GM11168 (cell line): ENCODE data around the gene C13orf42.
"Not testable (repeated sequence)": the region's sequence is repeated elsewhere in the genome, so short reads cannot be mapped to it uniquely, and the experiment has no call there.

ENCODE experiments used
- in situ Hi-C: fragments of 300-500 bp; cut with MboI; formaldehyde crosslinking; loops from one replicate; pipeline ENCODE4 v1.12.0; 2022; ENCODE audit warnings: low sequenced_read_pairs; ENCODE audit not compliant: unreplicated experiment

C13orf42 gene

DNA sequence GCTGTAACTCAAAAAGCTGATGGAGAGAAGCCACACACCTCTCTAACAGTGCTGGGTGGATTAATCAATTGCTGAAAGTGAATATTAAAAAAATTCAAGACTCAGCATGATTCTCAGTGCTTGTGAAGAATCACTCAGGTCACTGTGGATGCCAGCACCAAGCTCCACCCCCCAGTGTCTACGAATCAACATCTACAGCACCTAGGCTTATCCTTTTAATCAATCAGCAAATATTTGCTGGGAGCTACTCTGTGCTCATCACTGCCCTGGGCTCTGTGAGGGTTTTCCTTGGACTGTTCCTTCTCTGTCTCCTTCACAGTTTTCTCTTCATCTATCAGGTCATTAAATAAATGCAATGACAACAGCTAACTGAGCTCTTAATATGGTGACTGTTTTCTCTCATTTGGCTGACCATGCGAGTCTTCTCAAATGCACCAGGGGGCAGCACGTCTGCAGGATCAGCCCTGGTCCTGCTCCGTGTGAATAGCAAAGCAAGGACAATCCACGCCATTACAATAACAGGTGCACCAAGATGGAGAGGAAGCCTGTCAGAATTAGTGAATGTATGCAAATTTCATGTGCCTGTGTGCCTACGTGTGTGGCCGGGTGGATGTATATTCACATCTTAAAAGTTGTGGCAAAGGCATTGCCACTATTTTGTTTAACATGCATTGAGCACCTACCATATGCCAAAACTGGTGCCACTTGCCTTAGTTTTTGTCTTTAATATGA lies 14.6 kb upstream of the C13orf42 start:
- in situ Hi-C loops = loop anchor here (25.0 kb wide), 1 partner anchor 162 kb away; no protein-coding TSS in a partner anchor

DNA sequence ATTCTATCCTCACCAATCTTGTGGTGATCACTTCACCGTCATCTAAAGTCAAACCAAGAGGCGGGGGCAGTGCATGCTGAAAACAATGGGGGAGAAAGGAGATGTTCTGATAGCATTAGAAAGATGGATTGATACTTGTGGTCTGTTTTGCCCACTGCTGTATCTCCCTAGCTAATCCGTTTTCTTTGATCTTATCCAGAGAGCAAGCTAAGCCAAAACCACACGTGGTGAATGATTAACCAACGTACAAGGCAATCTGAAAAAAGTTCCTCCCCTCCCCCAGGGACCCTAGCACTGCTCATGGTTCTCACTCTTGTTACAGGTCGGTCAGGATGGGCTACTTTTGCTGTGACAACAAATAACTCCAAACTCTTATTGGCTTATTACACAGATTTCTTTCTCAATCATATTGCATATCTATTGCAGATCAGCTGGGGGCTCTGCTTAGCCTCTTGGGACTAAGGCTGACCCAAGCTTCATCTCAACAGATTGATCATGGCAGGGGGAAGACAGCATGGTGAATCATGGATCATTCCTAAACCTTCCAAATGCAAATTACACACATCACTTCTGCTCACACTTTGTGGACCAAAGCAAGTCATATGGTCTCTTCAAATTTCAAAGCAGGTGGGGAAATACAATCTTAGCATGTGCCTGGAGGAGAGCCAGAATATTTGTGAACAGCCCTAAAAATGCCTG lies 11.9 kb upstream of the C13orf42 start:
- in situ Hi-C loops = no loop called here

DNA sequence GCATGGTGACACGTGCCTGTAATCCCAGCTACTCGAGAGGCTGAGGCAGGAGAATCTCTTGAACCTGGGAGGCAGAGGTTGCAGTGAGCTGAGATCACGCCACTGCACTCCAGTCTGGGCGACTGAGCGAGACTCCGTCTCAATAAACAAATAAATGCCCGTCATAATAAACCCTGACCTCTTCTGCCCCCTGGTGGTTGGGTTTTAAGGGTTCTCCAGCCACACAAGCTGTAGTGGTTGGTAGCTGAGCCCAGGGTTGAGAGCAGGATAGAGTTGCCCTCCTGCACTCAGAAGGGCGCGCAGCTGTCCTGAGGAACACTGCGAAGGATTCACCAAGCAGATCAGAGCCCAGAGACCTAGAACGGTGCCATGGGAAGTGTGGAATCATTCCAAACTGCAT lies 9.8 kb upstream of the C13orf42 start:
- in situ Hi-C loops = not testable (repeated sequence)

- in situ Hi-C loops = no loop called here
Measured at GRCh38 chr13:51118809-51119431, 7.8 kb upstream of the C13orf42 start.

GRCh38 chr13:51113969-51114368 lies 2.9 kb upstream of the C13orf42 start:
- in situ Hi-C loops = no loop called here

DNA sequence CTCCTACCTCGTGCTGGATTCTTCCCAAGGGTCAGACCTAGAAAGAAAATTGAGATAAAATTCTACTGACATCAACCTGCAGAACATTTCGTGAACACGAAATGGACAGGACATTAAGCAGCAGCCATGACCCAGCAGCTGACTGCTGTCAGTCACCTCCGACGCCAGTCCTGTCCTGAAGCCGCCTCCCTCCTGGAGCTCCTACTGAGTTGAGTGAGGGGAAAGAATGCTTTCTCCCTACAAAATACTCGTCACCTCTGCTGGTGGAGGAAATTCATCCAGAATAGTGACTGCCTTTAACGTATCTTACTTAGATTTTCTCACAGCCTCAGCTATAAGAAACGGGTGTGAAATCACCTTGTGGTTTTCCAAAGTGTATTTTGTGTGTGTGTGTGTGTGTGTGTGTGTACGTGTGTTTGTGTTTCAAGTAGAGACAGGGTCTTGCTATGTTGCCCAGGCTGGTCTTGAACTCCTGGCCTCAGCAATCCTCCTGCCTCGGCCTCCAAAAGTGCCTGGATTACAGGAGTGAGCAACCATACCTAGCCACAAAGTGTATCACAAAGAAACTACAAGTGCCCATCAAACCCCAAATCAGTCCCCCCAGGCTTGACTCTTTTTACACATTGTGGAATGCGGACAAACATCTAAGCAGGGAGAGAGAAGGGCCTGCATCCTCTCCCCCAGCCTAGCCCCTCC lies 2.3 kb upstream of the C13orf42 start:
- in situ Hi-C loops = no loop called here

DNA sequence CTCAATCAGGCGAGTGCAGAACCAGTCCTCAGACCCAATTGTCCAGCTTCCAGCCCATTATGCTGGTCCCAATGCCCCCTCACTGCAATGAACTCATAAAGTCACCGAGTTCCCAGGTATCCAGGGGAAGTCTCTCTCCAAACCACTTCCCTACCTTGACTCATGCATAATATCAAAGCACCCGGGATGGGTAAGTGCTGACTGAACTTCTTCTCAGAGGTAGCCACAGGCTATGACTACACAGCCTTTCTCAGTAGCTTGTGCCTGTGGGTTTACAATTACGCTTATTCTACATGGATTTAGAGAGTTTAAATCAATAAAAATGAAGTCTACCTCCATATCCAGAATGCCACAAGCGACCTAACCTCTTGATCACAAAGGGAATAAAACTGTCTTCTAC lies 1.7 kb upstream of the C13orf42 start:
- in situ Hi-C loops = no loop called here

DNA sequence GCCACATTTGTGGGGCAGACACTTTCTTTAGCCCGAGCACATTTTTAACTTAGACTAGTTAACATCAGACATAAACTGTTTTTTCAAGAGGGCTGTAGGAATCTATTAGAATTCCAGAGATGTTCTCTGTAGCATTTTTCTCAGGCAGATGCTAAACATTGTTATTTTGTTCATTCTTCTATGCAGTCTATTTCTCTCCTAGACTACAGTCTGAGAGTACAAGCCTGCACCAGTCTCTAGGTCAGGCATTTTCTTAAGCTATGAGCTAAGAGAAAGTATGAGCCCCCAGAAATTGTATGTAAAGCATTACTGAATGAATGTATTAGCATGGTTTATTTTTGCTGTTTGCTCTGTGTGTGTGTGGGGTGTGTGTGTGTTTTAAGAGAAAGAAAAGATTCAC lies 923 bp upstream of the C13orf42 start:
- in situ Hi-C loops = no loop called here

DNA sequence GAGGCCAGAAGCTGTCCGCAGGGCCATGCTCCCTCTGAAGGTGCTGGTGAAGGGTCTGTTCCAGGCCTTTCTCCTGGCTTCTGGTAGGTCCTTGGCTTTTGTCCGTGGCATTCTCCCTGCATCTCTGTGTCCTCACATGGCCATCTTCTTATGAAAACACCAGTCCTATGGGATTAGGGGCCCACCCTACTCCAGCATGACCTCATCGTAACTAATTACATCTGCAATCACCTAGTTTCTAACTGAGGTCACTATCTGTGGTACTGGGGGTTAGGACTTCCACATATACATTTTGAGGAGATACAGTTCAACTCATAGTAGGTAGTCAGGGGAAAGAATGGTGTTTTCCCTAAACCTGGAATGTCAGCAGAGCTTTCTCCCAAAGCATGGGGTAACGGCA lies 3.1 kb downstream of the C13orf42 start:
- in situ Hi-C loops = no loop called here

DNA sequence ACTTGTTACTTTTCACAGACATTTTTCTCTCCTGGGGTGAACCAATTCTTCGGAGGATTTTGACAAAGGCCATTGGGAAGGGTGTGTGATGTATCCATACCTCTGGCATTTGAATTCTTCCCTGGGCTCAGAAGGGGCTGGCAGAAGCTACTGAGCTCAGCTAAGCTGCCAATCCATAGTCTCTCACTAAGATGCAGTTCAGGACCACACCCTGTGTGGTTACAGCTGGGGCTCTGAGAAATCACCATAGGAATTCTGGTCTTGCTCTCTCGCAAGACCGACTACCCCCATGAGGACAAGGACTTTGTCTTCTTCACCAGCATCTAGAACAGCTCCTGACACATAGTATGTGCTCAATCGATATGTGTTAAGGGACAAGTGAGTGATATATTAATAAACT lies 6.0 kb downstream of the C13orf42 start:
- in situ Hi-C loops = no loop called here

- in situ Hi-C loops = no loop called here
Measured at GRCh38 chr13:51101636-51102235, 9.3 kb downstream of the C13orf42 start.

DNA sequence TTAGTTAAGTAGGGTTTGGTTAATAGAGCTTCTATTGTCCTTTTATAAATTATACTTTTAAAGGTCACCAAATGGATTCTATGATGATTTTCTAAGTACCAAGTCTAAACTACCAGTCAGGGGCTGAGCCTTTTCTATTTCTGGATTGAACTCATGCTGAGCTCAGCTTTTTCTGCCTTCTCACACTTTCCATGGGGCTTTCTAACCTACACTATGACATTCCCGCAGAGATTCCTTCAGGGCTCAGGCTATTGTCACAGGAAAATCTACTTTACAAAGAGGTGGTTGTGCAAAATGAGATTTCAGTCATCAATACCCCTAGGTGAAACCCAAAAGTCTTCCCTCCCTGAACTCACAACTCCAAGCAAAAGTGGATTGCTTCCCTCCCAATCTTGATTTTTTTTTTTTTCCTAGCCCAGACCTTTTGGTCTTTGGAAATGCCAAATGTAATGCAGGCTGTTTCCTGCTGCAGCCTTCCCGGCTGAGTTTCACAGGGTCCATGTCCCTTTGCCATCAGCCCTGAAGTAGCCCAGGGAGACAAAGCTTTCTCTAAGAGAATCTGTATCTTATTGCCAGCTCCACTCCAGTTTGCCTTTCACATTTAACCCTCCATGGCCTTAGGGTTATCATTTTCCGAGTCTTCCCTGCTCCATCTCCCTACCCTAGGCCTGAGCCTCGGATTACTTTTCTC lies 13.6 kb downstream of the C13orf42 start:
- in situ Hi-C loops = no loop called here

GRCh38 chr13:51096131-51096530 lies 14.9 kb downstream of the C13orf42 start:
- in situ Hi-C loops = no loop called here

DNA sequence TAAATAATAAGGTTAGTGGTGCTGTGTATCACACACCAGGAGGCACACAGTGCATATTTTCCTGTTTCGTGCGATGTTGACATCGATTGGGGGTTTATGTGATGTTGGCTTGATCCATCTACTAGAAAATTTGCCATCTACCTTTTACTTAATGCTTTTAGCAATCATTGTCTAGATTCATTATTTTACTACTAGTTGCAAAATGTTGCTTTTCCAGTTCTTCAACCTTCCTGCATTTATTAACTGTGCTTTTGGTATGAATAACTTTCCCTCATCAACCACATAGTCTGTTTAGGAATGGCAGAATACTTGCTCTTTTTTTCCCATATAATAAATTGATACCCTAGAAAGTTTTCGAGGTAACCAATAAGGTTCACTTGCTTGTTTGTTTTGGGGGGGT lies 17.5 kb downstream of the C13orf42 start:
- in situ Hi-C loops = no loop called here

DNA sequence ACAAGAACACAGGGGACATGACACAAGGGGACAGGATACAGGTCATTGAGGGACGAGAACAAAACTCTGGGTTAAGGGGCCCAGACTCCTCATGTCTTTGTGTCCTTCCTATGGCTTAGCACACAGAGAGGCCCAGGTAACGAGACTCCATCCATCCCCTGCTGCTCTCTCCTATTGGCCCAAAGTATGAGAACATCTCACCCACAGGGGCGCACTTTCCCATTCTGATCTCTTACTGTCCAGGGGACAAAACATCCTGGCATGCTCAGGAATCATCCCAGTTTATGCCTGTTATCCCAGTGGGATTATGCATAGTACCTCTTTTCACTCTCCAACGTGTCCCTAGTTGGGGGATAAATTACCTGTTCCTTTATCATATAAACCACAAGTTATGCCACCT lies 19.2 kb downstream of the C13orf42 start:
- in situ Hi-C loops = no loop called here

DNA sequence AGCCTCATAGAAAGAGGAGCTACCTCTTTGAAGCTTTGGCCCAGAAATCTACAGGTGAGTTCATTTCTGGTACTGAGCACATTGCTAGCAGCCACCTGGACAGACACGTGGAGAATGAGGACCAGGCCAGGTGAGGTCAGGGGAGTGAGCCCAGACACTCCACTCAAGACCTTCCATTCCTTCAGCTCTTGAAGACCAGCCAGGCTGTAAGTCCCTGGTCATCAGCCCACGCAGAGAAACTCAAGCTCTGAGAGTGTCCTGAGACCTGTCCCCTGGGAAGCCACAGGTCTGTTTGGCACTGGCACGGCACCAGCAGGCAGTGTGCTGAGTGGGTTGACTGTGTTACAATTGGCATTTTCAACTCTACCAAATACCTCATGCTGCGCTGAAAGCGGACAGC lies 27.4 kb downstream of the C13orf42 start:
- in situ Hi-C loops = no loop called here

GRCh38 chr13:51080478-51081065 lies 30.5 kb downstream of the C13orf42 start:
- in situ Hi-C loops = not testable (repeated sequence)

DNA sequence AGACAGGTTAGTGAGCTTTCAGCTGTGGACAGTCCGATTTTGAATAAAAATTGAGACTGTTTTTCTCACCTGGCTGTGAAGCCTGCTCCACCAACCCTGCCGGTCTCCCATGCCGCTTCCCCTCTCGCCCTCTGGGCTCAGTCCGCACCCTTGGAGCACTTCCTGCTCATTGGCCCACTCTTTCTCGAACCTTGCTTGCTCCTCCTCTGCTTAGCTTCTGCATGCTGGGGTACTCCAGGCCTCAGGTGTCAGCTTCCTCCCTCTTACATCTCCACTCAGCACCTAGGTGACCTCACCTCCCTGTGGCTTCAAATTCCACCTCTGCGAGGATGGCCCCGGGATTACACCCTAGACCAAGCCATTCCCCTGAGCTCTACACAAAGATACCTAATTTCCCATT lies 39.6 kb downstream of the C13orf42 start:
- in situ Hi-C loops = loop anchor here (25.0 kb wide), 2 partner anchors 259 to 1084 kb away; partner anchors contain the start of gene TRIM13

DNA sequence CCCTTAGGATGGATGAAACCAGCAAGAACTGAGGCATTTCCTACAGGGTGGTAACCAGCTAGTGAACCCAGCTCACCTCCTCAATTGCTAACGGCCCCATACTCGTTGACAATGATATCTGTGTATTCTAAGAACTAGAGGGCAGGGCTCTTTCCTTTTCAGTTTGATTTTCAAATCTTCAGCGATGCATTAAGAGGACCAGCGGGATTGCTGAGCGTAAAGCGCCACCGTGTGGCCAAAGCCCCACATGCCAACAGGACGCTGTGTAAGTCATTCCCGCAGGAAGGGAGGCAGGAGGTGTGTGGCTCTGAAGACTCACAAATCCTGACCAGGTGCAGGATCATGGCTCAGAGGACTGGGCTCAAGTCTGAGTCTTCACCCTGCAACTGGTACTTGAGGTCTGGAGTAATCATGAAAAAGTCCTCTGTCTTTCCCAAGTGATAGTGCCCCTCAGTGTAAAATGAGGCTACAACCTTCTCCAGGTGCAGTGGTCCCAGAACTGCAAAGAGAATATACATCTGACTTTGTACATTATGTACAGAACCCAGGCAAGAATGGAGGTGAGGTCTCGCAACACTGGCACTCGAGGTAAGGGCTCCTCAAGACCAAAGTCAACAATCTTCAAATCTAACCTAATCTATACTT lies 40.9 kb downstream of the C13orf42 start:
- in situ Hi-C loops = loop anchor here (25.0 kb wide), 2 partner anchors 258 to 1083 kb away; partner anchors contain the start of gene TRIM13
